Measurements from ENCODE around the gene YAP1.

DNA sequence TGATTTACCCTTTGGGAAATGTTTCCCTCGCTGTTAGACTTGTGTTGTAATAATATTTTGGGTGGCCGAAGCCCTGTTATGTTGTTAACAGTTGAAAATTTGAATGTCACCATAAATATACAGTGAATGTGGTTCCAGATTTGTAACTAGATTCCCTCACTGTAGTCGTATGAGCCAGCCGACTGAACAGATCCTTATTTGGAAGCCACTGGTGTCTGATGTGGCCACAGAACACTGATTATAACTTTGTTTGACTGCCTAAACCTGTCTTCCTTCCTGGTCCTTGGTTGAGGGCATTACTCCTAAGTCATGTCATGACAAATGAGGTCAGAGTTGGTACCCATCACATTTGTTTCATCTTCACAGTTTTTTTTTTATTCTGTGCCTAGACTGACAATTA is 45.4 kb downstream of the YAP1 start:
- TF ChIP-seq, protein P1, sequence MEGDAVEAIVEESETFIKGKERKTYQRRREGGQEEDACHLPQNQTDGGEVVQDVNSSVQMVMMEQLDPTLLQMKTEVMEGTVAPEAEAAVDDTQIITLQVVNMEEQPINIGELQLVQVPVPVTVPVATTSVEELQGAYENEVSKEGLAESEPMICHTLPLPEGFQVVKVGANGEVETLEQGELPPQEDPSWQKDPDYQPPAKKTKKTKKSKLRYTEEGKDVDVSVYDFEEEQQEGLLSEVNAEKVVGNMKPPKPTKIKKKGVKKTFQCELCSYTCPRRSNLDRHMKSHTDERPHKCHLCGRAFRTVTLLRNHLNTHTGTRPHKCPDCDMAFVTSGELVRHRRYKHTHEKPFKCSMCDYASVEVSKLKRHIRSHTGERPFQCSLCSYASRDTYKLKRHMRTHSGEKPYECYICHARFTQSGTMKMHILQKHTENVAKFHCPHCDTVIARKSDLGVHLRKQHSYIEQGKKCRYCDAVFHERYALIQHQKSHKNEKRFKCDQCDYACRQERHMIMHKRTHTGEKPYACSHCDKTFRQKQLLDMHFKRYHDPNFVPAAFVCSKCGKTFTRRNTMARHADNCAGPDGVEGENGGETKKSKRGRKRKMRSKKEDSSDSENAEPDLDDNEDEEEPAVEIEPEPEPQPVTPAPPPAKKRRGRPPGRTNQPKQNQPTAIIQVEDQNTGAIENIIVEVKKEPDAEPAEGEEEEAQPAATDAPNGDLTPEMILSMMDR (conservative IDR thresholded peaks at IDR 0.05 in 1 of 2, IDR thresholded peaks at IDR 0.05 in 1 of 2; ENCODE audit: low read depth in 1 of 2, low read length in 2 of 2) = no peak
- TF ChIP-seq EZH2 (IDR thresholded peaks at IDR 0.05; ENCODE audit: low read length, missing control alignments) = no peak
